ENCODE data around the gene ADSS1. TPM values are rescaled to one million over a fixed set of nuclear protein-coding genes. Genes with fewer than 3 reads are reported as not detected.
"Not testable (repeated sequence)": the region's sequence is repeated elsewhere in the genome, so short reads cannot be mapped to it uniquely, and the experiment has no call there.

Gene ADSS1
- total RNA-seq, 1 donor from 2014 or later = 5.1 TPM

- Histone ChIP-seq H3K36me3 (no peaks in the 10 kb centered on the region), H3K4me1 (peaks cover 4% of the 10 kb centered on the region), H3K27ac (no peak overlapping the region), H3K27me3 (ENCODE audit: low read depth) (no peaks in the 10 kb centered on the region), H3K4me3 (no peak overlapping the region), H3K9me3 (no peaks in the 10 kb centered on the region)
- intact Hi-C loops (cut with DNase I) = no loop called here
- no peak for TF ChIP-seq CTCF (IDR thresholded peaks at IDR 0.05)
- DNase-seq = no peak
- no peak for ATAC-seq
Observed at GRCh38 chr14:104747876-104748275, 23.8 kb downstream of the ADSS1 start.

GRCh38 chr14:104749111-104749649 is 25.2 kb downstream of the ADSS1 start:
- Histone ChIP-seq H3K27ac (no peak overlapping the region), H3K4me1 (peaks cover 12% of the 10 kb centered on the region), H3K4me3 (no peak overlapping the region), H3K9me3 (no peaks in the 10 kb centered on the region), H3K36me3 (no peaks in the 10 kb centered on the region), H3K27me3 (ENCODE audit: low read depth) (no peaks in the 10 kb centered on the region)
- ATAC-seq = no peak
- intact Hi-C loops (cut with DNase I) = no loop called here
- no peak for TF ChIP-seq CTCF (IDR thresholded peaks at IDR 0.05)
- no peak for DNase-seq

- H3K27ac ChIP-seq = no peak overlapping the region
- no peak for DNase-seq
- H3K4me1 ChIP-seq = peaks cover 22% of the 10 kb centered on the region
- no peaks in the 10 kb centered on the region for H3K9me3 ChIP-seq
- H3K4me3 ChIP-seq = no peak overlapping the region
- H3K36me3 ChIP-seq = peaks cover 2% of the 10 kb centered on the region
- H3K27me3 ChIP-seq (ENCODE audit: low read depth) = no peaks in the 10 kb centered on the region
- intact Hi-C loops (cut with DNase I) = no loop called here
- ATAC-seq = no peak
- TF ChIP-seq CTCF (IDR thresholded peaks at IDR 0.05) = no peak
Observed at GRCh38 chr14:104750056-104750752, 26.2 kb downstream of the ADSS1 start.

GRCh38 chr14:104750753-104751057 is 26.7 kb downstream of the ADSS1 start:
- H3K27ac ChIP-seq; intact Hi-C loops (cut with DNase I); DNase-seq; ATAC-seq; H3K27me3 ChIP-seq (ENCODE audit: low read depth); H3K4me3 ChIP-seq; H3K9me3 ChIP-seq; H3K36me3 ChIP-seq: not testable (repeated sequence)
- H3K4me1 ChIP-seq = peaks cover 22% of the 10 kb centered on the region

- peak overlapping the region; percentile 98 for H3K27ac ChIP-seq
- H3K9me3 ChIP-seq = no peaks in the 10 kb centered on the region
- no peak for TF ChIP-seq CTCF (IDR thresholded peaks at IDR 0.05)
- ATAC-seq (no peak), DNase-seq (no peak)
- H3K36me3 ChIP-seq = peaks cover 18% of the 10 kb centered on the region
- H3K4me1 ChIP-seq = peaks cover 22% of the 10 kb centered on the region
- intact Hi-C loops (cut with DNase I) = no loop called here
- H3K27me3 ChIP-seq (ENCODE audit: low read depth) = no peaks in the 10 kb centered on the region
- peak overlapping the region; percentile 98 for H3K4me3 ChIP-seq
Observed at GRCh38 chr14:104751539-104752422, 27.8 kb downstream of the ADSS1 start.

GRCh38 chr14:104752423-104752734 is 28.4 kb downstream of the ADSS1 start:
- Histone ChIP-seq H3K27ac (peak overlapping the region; percentile 98), H3K4me1 (peaks cover 22% of the 10 kb centered on the region), H3K27me3 (ENCODE audit: low read depth) (no peaks in the 10 kb centered on the region), H3K4me3 (peak overlapping the region; percentile 98), H3K36me3 (peaks cover 24% of the 10 kb centered on the region), H3K9me3 (no peaks in the 10 kb centered on the region)
- DNase-seq = no peak
- no peak for ATAC-seq
- no peak for TF ChIP-seq CTCF (IDR thresholded peaks at IDR 0.05)
- intact Hi-C loops (cut with DNase I) = no loop called here

Measured in lower lobe of right lung (tissue), 2 donors.